Esophagus muscularis mucosa (tissue), 4 donors: ENCODE results near the gene CERKL. TPM values are rescaled to one million over a fixed set of nuclear protein-coding genes. Genes with fewer than 3 reads are reported as not detected.

Experiments used
- DNase-seq: peaks from one replicate; pipeline ENCODE4 v3.0.0-alpha.2; 2017; ENCODE audit errors: extremely low spot score
- H3K27ac ChIP-seq, 4 donors: fragments of 200-600 bp; sonication (generic); replicated peaks in 1 of 4; 1 replicate in 3 of 4; 2 replicates in 1 of 4; pipeline ENCODE4 v1.5.1; 2016 to 2019; ENCODE audit warnings: mild to moderate bottlenecking in 1 of 4
- H3K27me3 ChIP-seq, 4 donors: fragments of 200-600 bp; sonication (generic); one replicate each; pipeline versions ENCODE4 v1.5.1 to v1.6.0; 2016 to 2019
- H3K36me3 ChIP-seq, 4 donors: fragments of 200-600 bp; sonication (generic); one replicate each; pipeline ENCODE4 v1.5.1; 2016 to 2019
- H3K4me1 ChIP-seq, 4 donors: fragments of 200-600 bp; sonication (generic); one replicate each; pipeline ENCODE4 v1.5.1; 2016 to 2019
- H3K4me3 ChIP-seq, 4 donors: fragments of 200-600 bp; sonication (generic); 1 replicate in 2 of 4; 2 replicates in 2 of 4; pipeline ENCODE4 v1.5.1; 2016 to 2019; ENCODE audit warnings: mild to moderate bottlenecking in 4 of 4, moderate library complexity in 1 of 4
- H3K9me3 ChIP-seq, 4 donors: fragments of 200-600 bp; sonication (generic); 1 replicate in 3 of 4; 2 replicates in 1 of 4; pipeline ENCODE4 v1.5.1; 2016 to 2019
- CTCF ChIP-seq, 3 experiments: fragments of 200-600 bp in 2 of 3; fragments of 450-650 bp in 1 of 3; sonication (generic) in 2 of 3; IDR thresholded peaks; one replicate each; pipeline ENCODE4 v1.5.1; 2017 to 2019; ENCODE audit warnings: antibody characterized with exemption in 3 of 3, mild to moderate bottlenecking in 2 of 3, moderate library complexity in 1 of 3
- EP300 ChIP-seq: sonication (generic); formaldehyde crosslinking; IDR thresholded peaks from one replicate; pipeline ENCODE4 v1.6.1; 2017; ENCODE audit warnings: antibody characterized with exemption
- POLR2A ChIP-seq: fragments of 450-650 bp; IDR thresholded peaks from one replicate; pipeline ENCODE4 v1.6.1; 2017; ENCODE audit warnings: antibody characterized with exemption, moderate library complexity, mild to moderate bottlenecking, low read depth
- POLR2AphosphoS5 ChIP-seq, 2 donors: sonication (generic); formaldehyde crosslinking; IDR thresholded peaks; one replicate each; pipeline ENCODE4 v1.6.1; 2017; ENCODE audit warnings: antibody characterized with exemption in 2 of 2
- WGBS: methylation state at CpG from one replicate; pipeline ENCODE4 v1.1.5; 2018; 5-methylcytosine and 5-hydroxymethylcytosine counted together
- intact Hi-C: fragments of 100-400 bp; cut with DNase I; formaldehyde crosslinking; loops from one replicate; pipeline ENCODE4 v1.15.1; 2023
- total RNA-seq, 4 donors: library from RNA; depleted of rRNA; stranded (reverse); fragments of >200 nt; gene quantifications; one replicate each; pipeline versions ENCODE4 v1.1.0 to v1.2.1, GENCODE V29; 2016

CERKL gene
- total RNA-seq, 4 donors from 2014 or later: 0.17 to 0.19 TPM; not detected in 2

- TF ChIP-seq POLR2A: no peak
- TF ChIP-seq CTCF (IDR thresholded peaks at IDR 0.05): no peak
- TF ChIP-seq EP300: no peak
- TF ChIP-seq POLR2AphosphoS5 (IDR thresholded peaks at IDR 0.05): no peak
- Histone ChIP-seq H3K27ac (no peak overlapping the region), H3K4me3 (no peak overlapping the region), H3K27me3 (no peaks in the 10 kb centered on the region), H3K36me3 (no peaks in the 10 kb centered on the region), H3K9me3 (no peaks in the 10 kb centered on the region), H3K4me1 (peaks cover 0 to 5% (median 0%) of the 10 kb centered on the region in 4 donors)
- no peak for DNase-seq
- intact Hi-C loops: loop anchor here (10.0 kb wide), 1 partner anchor 139 kb away; no protein-coding TSS in a partner anchor
- WGBS: 34% methylated on average over 2 of the region's 2 CpGs
Observed at GRCh38 chr2:181575650-181576025, 81.3 kb downstream of the CERKL start.

- TF ChIP-seq EP300: no peak
- TF ChIP-seq CTCF (IDR thresholded peaks at IDR 0.05): no peak
- TF ChIP-seq POLR2A: no peak
- TF ChIP-seq POLR2AphosphoS5 (IDR thresholded peaks at IDR 0.05): no peak
- no peaks in the 10 kb centered on the region for H3K27me3 ChIP-seq
- H3K9me3 ChIP-seq: no peaks in the 10 kb centered on the region
- H3K4me1 ChIP-seq: peaks cover 0 to 5% (median 0%) of the 10 kb centered on the region in 4 donors
- intact Hi-C loops: loop anchor here (10.0 kb wide), 1 partner anchor 140 kb away; no protein-coding TSS in a partner anchor
- H3K4me3 ChIP-seq: no peak overlapping the region
- WGBS: 71% methylated on average over 7 of the region's 7 CpGs
- no peak for DNase-seq
- H3K36me3 ChIP-seq: no peaks in the 10 kb centered on the region
- no peak overlapping the region for H3K27ac ChIP-seq
Observed at GRCh38 chr2:181575024-181575649, 81.8 kb downstream of the CERKL start.

- Histone ChIP-seq H3K27me3 (no peaks in the 10 kb centered on the region), H3K9me3 (no peaks in the 10 kb centered on the region), H3K4me1 (peaks cover 0 to 5% (median 0%) of the 10 kb centered on the region in 4 donors), H3K27ac (no peak overlapping the region), H3K36me3 (no peaks in the 10 kb centered on the region), H3K4me3 (no peak overlapping the region)
- TF ChIP-seq POLR2A: no peak
- no peak for TF ChIP-seq POLR2AphosphoS5 (IDR thresholded peaks at IDR 0.05)
- no peak for TF ChIP-seq CTCF (IDR thresholded peaks at IDR 0.05)
- no peak for TF ChIP-seq EP300
- intact Hi-C loops: loop anchor here (10.0 kb wide), 1 partner anchor 140 kb away; no protein-coding TSS in a partner anchor
- no peak for DNase-seq
- 85% methylated on average over 7 of the region's 7 CpGs for WGBS
Observed at GRCh38 chr2:181574321-181574720, 82.6 kb downstream of the CERKL start.

GRCh38 chr2:181573140-181573736 is 83.7 kb downstream of the CERKL start:
- peaks cover 0 to 5% (median 0%) of the 10 kb centered on the region in 4 donors for H3K4me1 ChIP-seq
- intact Hi-C loops: loop anchor here (10.0 kb wide), 1 partner anchor 142 kb away; no protein-coding TSS in a partner anchor
- H3K27me3 ChIP-seq: no peaks in the 10 kb centered on the region
- TF ChIP-seq EP300: no peak
- no peak for TF ChIP-seq POLR2A
- TF ChIP-seq CTCF (IDR thresholded peaks at IDR 0.05): peak; percentile 20 to 28 (median 24)
- TF ChIP-seq POLR2AphosphoS5 (IDR thresholded peaks at IDR 0.05): no peak
- H3K27ac ChIP-seq: no peak overlapping the region
- no peaks in the 10 kb centered on the region for H3K9me3 ChIP-seq
- WGBS: 58% methylated on average over 4 of the region's 4 CpGs
- no peaks in the 10 kb centered on the region for H3K36me3 ChIP-seq
- no peak overlapping the region for H3K4me3 ChIP-seq
- DNase-seq: no peak
